GM19468 (cell line): ENCODE results near the gene ATF7.
"Not testable (repeated sequence)": the region's sequence is repeated elsewhere in the genome, so short reads cannot be mapped to it uniquely, and the experiment has no call there.

Experiments used
- ATAC-seq: cut with Tn5 transposase; IDR thresholded peaks from one replicate; pipeline ENCODE4 v1.9.1; 2021; ENCODE audit warnings: mild to moderate bottlenecking, moderate library complexity, moderate number of reproducible peaks; ENCODE audit not compliant: unreplicated experiment; ENCODE audit errors: extremely low read depth

The ATF7 gene

GRCh38 chr12:53492188-53492587 lies 134.0 kb downstream of the ATF7 start:
- no peak for ATAC-seq

- ATAC-seq = no peak
Observed at GRCh38 chr12:53489242-53489864, 136.8 kb downstream of the ATF7 start.

- no peak for ATAC-seq
Observed at GRCh38 chr12:53486736-53487487, 139.3 kb downstream of the ATF7 start.

GRCh38 chr12:53485955-53486735 lies 140.0 kb downstream of the ATF7 start:
- no peak for ATAC-seq

GRCh38 chr12:53484686-53485575 lies 141.3 kb downstream of the ATF7 start:
- ATAC-seq = no peak

- no peak for ATAC-seq
Observed at GRCh38 chr12:53483979-53484377, 142.2 kb downstream of the ATF7 start.

GRCh38 chr12:53483225-53483978 lies 142.8 kb downstream of the ATF7 start:
- no peak for ATAC-seq

- no peak for ATAC-seq
Observed at GRCh38 chr12:53482626-53483168, 143.5 kb downstream of the ATF7 start.

- no peak for ATAC-seq
Observed at GRCh38 chr12:53481939-53482586, 144.1 kb downstream of the ATF7 start.

- ATAC-seq = not testable (repeated sequence)
Observed at GRCh38 chr12:53481458-53481857, 144.7 kb downstream of the ATF7 start.

- ATAC-seq = no peak
Observed at GRCh38 chr12:53480491-53481442, 145.4 kb downstream of the ATF7 start.

- no peak for ATAC-seq
Observed at GRCh38 chr12:53479331-53479730, 146.9 kb downstream of the ATF7 start.

- ATAC-seq = no peak
Observed at GRCh38 chr12:53478865-53479264, 147.3 kb downstream of the ATF7 start.

GRCh38 chr12:53476769-53477209 lies 149.4 kb downstream of the ATF7 start:
- ATAC-seq = no peak

- no peak for ATAC-seq
Observed at GRCh38 chr12:53474819-53475218, 151.4 kb downstream of the ATF7 start.

GRCh38 chr12:53474077-53474476 lies 152.1 kb downstream of the ATF7 start:
- ATAC-seq = no peak

- no peak for ATAC-seq
Observed at GRCh38 chr12:53472056-53472582, 154.1 kb downstream of the ATF7 start.
